Vagina (tissue), 2 donors: ENCODE data around the gene PANX1.

Source experiments
- POLR2A ChIP-seq, 2 donors: fragments of 450-650 bp; IDR thresholded peaks; one replicate each; pipeline ENCODE4 v1.6.1; 2017; ENCODE audit warnings: antibody characterized with exemption in 2 of 2, mild to moderate bottlenecking in 2 of 2, moderate library complexity in 2 of 2
- POLR2AphosphoS5 ChIP-seq, 2 donors: sonication (generic); formaldehyde crosslinking; IDR thresholded peaks; one replicate each; pipeline ENCODE4 v1.9.0; 2017; ENCODE audit warnings: antibody characterized with exemption in 2 of 2, mild to moderate bottlenecking in 2 of 2, low read depth in 1 of 2; ENCODE audit not compliant: insufficient read depth in 1 of 2
- TF ChIP-seq, protein P1 (sequence below), 3 experiments: fragments of 450-650 bp in 2 of 3; fragments of 200-600 bp in 1 of 3; sonication (generic) in 1 of 3; IDR thresholded peaks; one replicate each; pipeline ENCODE4 v1.5.1; 2017 to 2019; ENCODE audit warnings: antibody characterized with exemption in 3 of 3, mild to moderate bottlenecking in 2 of 3, moderate library complexity in 2 of 3

- TF ChIP-seq, protein P1, sequence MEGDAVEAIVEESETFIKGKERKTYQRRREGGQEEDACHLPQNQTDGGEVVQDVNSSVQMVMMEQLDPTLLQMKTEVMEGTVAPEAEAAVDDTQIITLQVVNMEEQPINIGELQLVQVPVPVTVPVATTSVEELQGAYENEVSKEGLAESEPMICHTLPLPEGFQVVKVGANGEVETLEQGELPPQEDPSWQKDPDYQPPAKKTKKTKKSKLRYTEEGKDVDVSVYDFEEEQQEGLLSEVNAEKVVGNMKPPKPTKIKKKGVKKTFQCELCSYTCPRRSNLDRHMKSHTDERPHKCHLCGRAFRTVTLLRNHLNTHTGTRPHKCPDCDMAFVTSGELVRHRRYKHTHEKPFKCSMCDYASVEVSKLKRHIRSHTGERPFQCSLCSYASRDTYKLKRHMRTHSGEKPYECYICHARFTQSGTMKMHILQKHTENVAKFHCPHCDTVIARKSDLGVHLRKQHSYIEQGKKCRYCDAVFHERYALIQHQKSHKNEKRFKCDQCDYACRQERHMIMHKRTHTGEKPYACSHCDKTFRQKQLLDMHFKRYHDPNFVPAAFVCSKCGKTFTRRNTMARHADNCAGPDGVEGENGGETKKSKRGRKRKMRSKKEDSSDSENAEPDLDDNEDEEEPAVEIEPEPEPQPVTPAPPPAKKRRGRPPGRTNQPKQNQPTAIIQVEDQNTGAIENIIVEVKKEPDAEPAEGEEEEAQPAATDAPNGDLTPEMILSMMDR (IDR thresholded peaks at IDR 0.05): no peak
- TF ChIP-seq POLR2A (IDR thresholded peaks at IDR 0.05): no peak
- no peak for TF ChIP-seq POLR2AphosphoS5 (IDR thresholded peaks at IDR 0.05; ENCODE audit: insufficient read depth in 1 of 2, low read depth in 1 of 2)
Measured at GRCh38 chr11:94185416-94186084, 56.9 kb downstream of the PANX1 start.
